ENCODE measurements around the gene CHAC1. TPM values are rescaled to one million over a fixed set of nuclear protein-coding genes. Genes with fewer than 3 reads are reported as not detected.

CHAC1 gene
- total and polyA plus RNA-seq, 7 donors, result 3.7 to 243 (median 49.0) TPM

- peaks cover 0 to 75% (median 20%) of the 10 kb centered on the region in 3 donors for H3K27me3 ChIP-seq (ENCODE audit: insufficient read depth in 3 of 3, low read length in 2 of 3)
- TF ChIP-seq CTCF (IDR thresholded peaks at IDR 0.05), result no peak
Measured at GRCh38 chr15:40928821-40929659, 24.2 kb upstream of the CHAC1 start, which contains the start of gene DLL4. TSS of gene DLL4 (plus strand) at chr15:40929340. CDS start at chr15:40929669, 329 bp downstream.

GRCh38 chr15:40929660-40930429 is 23.4 kb upstream of the CHAC1 start:
- Histone ChIP-seq H3K27me3 (ENCODE audit: insufficient read depth in 3 of 3, low read length in 2 of 3) (peaks cover 0 to 75% (median 20%) of the 10 kb centered on the region in 3 donors), H3K27ac (peak overlapping the region; percentile 37), H3K4me3 (peak overlapping the region; percentile 66), H3K4me1 (peaks cover 41% of the 10 kb centered on the region), H3K9me3 (no peaks in the 10 kb centered on the region), H3K36me3 (ENCODE audit: insufficient read depth in 1 of 2, low read depth in 1 of 2) (no peaks in the 10 kb centered on the region)
- WGBS, 3 donors, result 1 to 2% (median 1%) methylated on average over 37 to 56 of the region's 56 CpGs
- DNase-seq, result peak; percentile 53 to 80
- intact Hi-C loops (cut with DNase I), result no loop called here
- ATAC-seq, result peak; percentile 35 to 70 (median 60)
- no peak for TF ChIP-seq CTCF (IDR thresholded peaks at IDR 0.05)

More at GRCh38 chr15:40928821-40929659, 24.2 kb upstream of the CHAC1 start, which contains the start of gene DLL4:
- H3K4me1 ChIP-seq, result peaks cover 43% of the 10 kb centered on the region
- H3K36me3 ChIP-seq (ENCODE audit: insufficient read depth in 1 of 2, low read depth in 1 of 2), result no peaks in the 10 kb centered on the region
- no peaks in the 10 kb centered on the region for H3K9me3 ChIP-seq
- peak; percentile 56 to 79 for DNase-seq
- intact Hi-C loops (cut with DNase I), result no loop called here
- peak; percentile 33 to 55 (median 44) for ATAC-seq
- peak within 1 kb of the TSS; percentile 66 for H3K4me3 ChIP-seq
- H3K27ac ChIP-seq, result peak within 1 kb of the TSS; percentile 37
- WGBS, 3 donors, result 1 to 2% (median 1%) methylated on average over 48 to 71 of the region's 71 CpGs

GRCh38 chr15:40930430-40931299 is 22.6 kb upstream of the CHAC1 start:
- Histone ChIP-seq H3K36me3 (ENCODE audit: insufficient read depth in 1 of 2, low read depth in 1 of 2) (no peaks in the 10 kb centered on the region), H3K9me3 (no peaks in the 10 kb centered on the region), H3K4me1 (peaks cover 41% of the 10 kb centered on the region), H3K27me3 (ENCODE audit: insufficient read depth in 3 of 3, low read length in 2 of 3) (peaks cover 0 to 71% (median 17%) of the 10 kb centered on the region in 3 donors), H3K27ac (peak overlapping the region; percentile 21), H3K4me3 (peak overlapping the region; percentile 66)
- ATAC-seq (peak; percentile 16 to 59 (median 46)), DNase-seq (peak; percentile 57 to 74)
- TF ChIP-seq CTCF (IDR thresholded peaks at IDR 0.05), result peak; percentile 43
- intact Hi-C loops (cut with DNase I), result no loop called here
- 1 to 2% (median 1%) methylated on average over 46 of the region's 46 CpGs for WGBS, 3 donors

Measured in psoas muscle (tissue), 8 donors.